ENCODE data around the gene BRAP. TPM values are rescaled to one million over a fixed set of nuclear protein-coding genes. Genes with fewer than 3 reads are reported as not detected.
A peak's percentile ranks its signal among the peaks of the same experiment; 100 is the strongest.
"Not testable (repeated sequence)": the region's sequence is repeated elsewhere in the genome, so short reads cannot be mapped to it uniquely, and the experiment has no call there.

Gene BRAP
- total RNA-seq, 1 donor, result 22.1 TPM

DNA sequence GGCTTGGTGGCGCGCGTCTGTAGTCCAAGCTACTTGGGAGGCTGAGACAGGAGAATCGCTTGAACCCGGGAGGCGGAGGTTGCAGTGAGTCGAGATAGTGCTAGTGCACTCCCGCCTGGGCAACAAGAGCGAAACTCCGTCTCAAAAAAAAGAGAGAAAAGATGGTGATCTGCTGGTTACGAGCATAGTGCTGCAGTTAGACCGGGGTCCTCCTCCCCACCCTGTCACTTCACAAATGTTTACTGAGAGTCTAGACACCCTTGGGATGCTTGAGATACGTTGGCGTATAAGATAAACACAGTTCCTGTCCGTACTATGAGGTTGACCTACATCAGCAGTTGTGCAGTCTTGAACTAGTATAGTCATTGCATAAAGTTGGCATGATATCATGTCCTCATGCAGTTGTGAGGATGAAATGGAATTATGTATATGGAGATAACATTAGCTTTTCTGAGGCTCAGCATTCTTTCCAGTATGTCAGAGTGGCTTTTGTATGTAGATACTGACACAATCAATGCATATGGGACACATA lies 884 bp upstream of the BRAP start:
- Histone ChIP-seq H3K4me2 (ENCODE audit: insufficient read depth, low read length) (peak overlapping the region; percentile 100), H3K9me3 (ENCODE audit: low read depth, low read length) (no peaks in the 10 kb centered on the region), H3K27ac (ENCODE audit: low read depth, low read length) (peak overlapping the region; percentile 87), H3K27me3 (ENCODE audit: insufficient read depth, low read length) (no peaks in the 10 kb centered on the region), H3K36me3 (ENCODE audit: insufficient read depth, low read length) (peaks cover 14% of the 10 kb centered on the region), H3K79me2 (ENCODE audit: insufficient read depth, low read length) (peaks cover 54% of the 10 kb centered on the region), H4K20me1 (ENCODE audit: insufficient read depth, low read length) (peaks cover 13% of the 10 kb centered on the region), H3K4me3 (ENCODE audit: insufficient read depth, low read length) (peak overlapping the region; percentile 95), H2AFZ (ENCODE audit: low read length) (peak overlapping the region; percentile 93), H3K4me1 (ENCODE audit: insufficient read depth, low read length) (peaks cover 24% of the 10 kb centered on the region)
- TF ChIP-seq, protein P1, sequence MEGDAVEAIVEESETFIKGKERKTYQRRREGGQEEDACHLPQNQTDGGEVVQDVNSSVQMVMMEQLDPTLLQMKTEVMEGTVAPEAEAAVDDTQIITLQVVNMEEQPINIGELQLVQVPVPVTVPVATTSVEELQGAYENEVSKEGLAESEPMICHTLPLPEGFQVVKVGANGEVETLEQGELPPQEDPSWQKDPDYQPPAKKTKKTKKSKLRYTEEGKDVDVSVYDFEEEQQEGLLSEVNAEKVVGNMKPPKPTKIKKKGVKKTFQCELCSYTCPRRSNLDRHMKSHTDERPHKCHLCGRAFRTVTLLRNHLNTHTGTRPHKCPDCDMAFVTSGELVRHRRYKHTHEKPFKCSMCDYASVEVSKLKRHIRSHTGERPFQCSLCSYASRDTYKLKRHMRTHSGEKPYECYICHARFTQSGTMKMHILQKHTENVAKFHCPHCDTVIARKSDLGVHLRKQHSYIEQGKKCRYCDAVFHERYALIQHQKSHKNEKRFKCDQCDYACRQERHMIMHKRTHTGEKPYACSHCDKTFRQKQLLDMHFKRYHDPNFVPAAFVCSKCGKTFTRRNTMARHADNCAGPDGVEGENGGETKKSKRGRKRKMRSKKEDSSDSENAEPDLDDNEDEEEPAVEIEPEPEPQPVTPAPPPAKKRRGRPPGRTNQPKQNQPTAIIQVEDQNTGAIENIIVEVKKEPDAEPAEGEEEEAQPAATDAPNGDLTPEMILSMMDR (IDR thresholded peaks at IDR 0.05; ENCODE audit: extremely low read depth, low read depth, low read length), result no peak
- DNase-seq (ENCODE audit: insufficient read length, low spot score, missing footprints), result no peak

DNA sequence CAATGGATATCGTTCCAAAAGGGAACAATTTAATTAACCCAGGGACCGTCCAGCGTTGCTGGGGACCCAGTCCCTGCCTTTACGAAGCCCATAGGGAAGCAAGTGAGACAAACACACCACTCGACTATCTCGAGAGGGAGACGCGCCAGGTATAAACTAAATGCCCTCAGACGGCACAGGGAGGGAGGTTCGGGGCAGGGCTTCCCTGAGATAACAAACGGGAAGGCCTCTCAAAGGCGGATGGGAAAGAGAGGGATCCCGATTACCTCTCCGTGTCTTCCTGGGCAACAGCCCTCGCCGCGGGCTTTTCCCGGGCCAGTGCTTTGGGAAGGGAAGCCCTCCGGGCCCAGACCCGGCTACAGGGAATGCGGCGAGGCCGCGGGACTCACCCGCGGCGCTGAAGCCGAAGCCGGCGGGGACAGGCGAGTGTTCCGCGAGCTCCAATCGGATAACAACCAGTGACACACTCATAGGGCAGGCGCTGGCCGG lies 390 bp downstream of the BRAP start:
- Histone ChIP-seq H3K9me3 (ENCODE audit: low read depth, low read length) (no peaks in the 10 kb centered on the region), H3K27ac (ENCODE audit: low read depth, low read length) (peak overlapping the region; percentile 87), H3K4me2 (ENCODE audit: insufficient read depth, low read length) (peak overlapping the region; percentile 100), H2AFZ (ENCODE audit: low read length) (peak overlapping the region; percentile 93), H3K36me3 (ENCODE audit: insufficient read depth, low read length) (peaks cover 24% of the 10 kb centered on the region), H3K4me3 (ENCODE audit: insufficient read depth, low read length) (peak overlapping the region; percentile 95), H3K27me3 (ENCODE audit: insufficient read depth, low read length) (no peaks in the 10 kb centered on the region), H3K79me2 (ENCODE audit: insufficient read depth, low read length) (peaks cover 58% of the 10 kb centered on the region), H4K20me1 (ENCODE audit: insufficient read depth, low read length) (peaks cover 13% of the 10 kb centered on the region), H3K4me1 (ENCODE audit: insufficient read depth, low read length) (peaks cover 24% of the 10 kb centered on the region)
- no peak for DNase-seq (ENCODE audit: insufficient read length, low spot score, missing footprints)
- TF ChIP-seq, protein P1 (IDR thresholded peaks at IDR 0.05; ENCODE audit: extremely low read depth, low read depth, low read length), result no peak

DNA sequence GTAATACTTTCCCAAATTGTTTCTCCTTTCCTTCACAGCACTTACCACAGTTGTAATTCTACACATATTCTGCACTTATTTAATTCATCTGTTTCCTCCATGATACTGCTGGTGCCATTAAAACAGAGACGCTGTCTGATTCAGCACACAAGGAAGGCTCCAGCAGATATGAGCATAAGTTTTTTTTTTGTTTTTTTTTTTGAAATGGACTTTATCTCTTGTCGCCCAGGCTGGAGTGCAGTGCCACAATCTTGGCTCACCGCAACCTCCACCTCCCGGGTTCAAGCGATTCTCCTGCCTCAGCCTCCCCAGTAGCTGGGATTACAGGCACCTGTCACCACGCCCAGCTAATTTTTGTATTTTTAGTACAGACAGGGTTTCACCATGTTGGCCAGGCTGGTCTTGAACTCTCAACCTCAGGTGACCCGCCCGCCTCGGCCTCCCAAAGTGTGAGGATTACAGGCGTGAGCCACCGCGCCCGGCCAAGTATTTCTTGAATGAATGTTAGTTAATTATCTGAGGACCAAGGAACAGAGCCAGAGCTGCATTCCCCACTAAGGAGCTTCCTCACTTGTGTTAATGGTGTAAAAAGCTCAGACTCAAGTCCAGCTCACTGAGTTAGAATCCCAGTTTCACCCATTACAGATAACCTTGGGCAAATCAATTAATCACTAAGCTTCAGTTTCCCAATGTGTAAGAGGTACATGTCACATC lies 1.1 kb downstream of the BRAP start:
- H3K4me3 ChIP-seq (ENCODE audit: insufficient read depth, low read length), result peak overlapping the region; percentile 95
- H4K20me1 ChIP-seq (ENCODE audit: insufficient read depth, low read length), result peaks cover 13% of the 10 kb centered on the region
- H3K27me3 ChIP-seq (ENCODE audit: insufficient read depth, low read length); H3K9me3 ChIP-seq (ENCODE audit: low read depth, low read length): not testable (repeated sequence)
- peaks cover 31% of the 10 kb centered on the region for H3K36me3 ChIP-seq (ENCODE audit: insufficient read depth, low read length)
- peak overlapping the region; percentile 93 for H2AFZ ChIP-seq (ENCODE audit: low read length)
- peak; percentile 63 for DNase-seq (ENCODE audit: insufficient read length, low spot score, missing footprints)
- H3K4me1 ChIP-seq (ENCODE audit: insufficient read depth, low read length), result peaks cover 24% of the 10 kb centered on the region
- H3K79me2 ChIP-seq (ENCODE audit: insufficient read depth, low read length), result peaks cover 58% of the 10 kb centered on the region
- H3K27ac ChIP-seq (ENCODE audit: low read depth, low read length), result peak overlapping the region; percentile 87
- H3K4me2 ChIP-seq (ENCODE audit: insufficient read depth, low read length), result peak overlapping the region; percentile 100

DNA sequence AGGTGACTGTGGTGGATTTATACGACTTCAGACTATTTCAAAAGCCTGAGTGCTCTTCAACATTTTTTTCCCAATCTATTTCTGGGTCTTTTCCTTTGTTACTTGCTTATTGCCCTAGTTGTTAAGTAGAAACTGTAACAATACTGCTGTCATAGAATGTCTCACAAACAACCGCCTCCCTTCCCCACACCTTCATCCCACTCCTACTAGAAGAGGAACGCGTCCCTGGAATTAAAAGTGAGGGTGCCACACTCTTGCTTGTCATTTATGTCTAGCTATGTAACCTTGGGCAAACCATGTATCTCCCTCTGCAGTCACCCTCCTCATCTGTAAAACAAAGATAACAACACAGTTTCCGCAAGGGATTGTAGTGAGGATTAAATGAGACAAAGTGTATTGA lies 8.6 kb downstream of the BRAP start:
- no peak overlapping the region for H3K27ac ChIP-seq (ENCODE audit: low read depth, low read length)
- DNase-seq (ENCODE audit: insufficient read length, low spot score, missing footprints), result no peak
- H3K4me1 ChIP-seq (ENCODE audit: insufficient read depth, low read length), result no peaks in the 10 kb centered on the region

More for the DNA sequence above, 8.6 kb downstream of the BRAP start:
- no peaks in the 10 kb centered on the region for H3K9me3 ChIP-seq (ENCODE audit: low read depth, low read length)
- peaks cover 3% of the 10 kb centered on the region for H4K20me1 ChIP-seq (ENCODE audit: insufficient read depth, low read length)
- no peak overlapping the region for H3K4me3 ChIP-seq (ENCODE audit: insufficient read depth, low read length)
- H3K27me3 ChIP-seq (ENCODE audit: insufficient read depth, low read length), result no peaks in the 10 kb centered on the region
- H3K4me2 ChIP-seq (ENCODE audit: insufficient read depth, low read length), result no peak overlapping the region
- TF ChIP-seq, protein P1 (IDR thresholded peaks at IDR 0.05; ENCODE audit: extremely low read depth, low read depth, low read length), result no peak
- peaks cover 83% of the 10 kb centered on the region for H3K36me3 ChIP-seq (ENCODE audit: insufficient read depth, low read length)
- no peak overlapping the region for H2AFZ ChIP-seq (ENCODE audit: low read length)
- peaks cover 10% of the 10 kb centered on the region for H3K79me2 ChIP-seq (ENCODE audit: insufficient read depth, low read length)
